ENCODE measurements around the gene IGF2BP2. TPM values are rescaled to one million over a fixed set of nuclear protein-coding genes. Genes with fewer than 3 reads are reported as not detected.
A peak's percentile ranks its signal among the peaks of the same experiment; 100 is the strongest.

The IGF2BP2 gene
- total and polyA plus RNA-seq, 2 of the 13 experiments (the other 11 are each of a cell fraction or from before 2014, with no cell fraction given): 6.5 to 46.0 TPM

GRCh38 chr3:185705498-185705897 lies 119.3 kb downstream of the IGF2BP2 start:
- H3K9ac ChIP-seq (ENCODE audit: insufficient read depth, low read depth, low read length): no peak overlapping the region
- TF ChIP-seq ZBTB25 (CRISPR knock-in tag; IDR thresholded peaks at IDR 0.05) (no peak), ZNF564 (CRISPR knock-in tag; IDR thresholded peaks at IDR 0.05) (peak; percentile 96), DNMT1 (CRISPR knock-in tag; IDR thresholded peaks at IDR 0.05) (no peak), ATF3 (CRISPR knock-in tag; IDR thresholded peaks at IDR 0.05) (no peak), RELA (CRISPR knock-in tag; IDR thresholded peaks at IDR 0.05) (no peak)
- ATAC-seq (no peak), FAIRE-seq (no peak), DNase-seq (ENCODE audit: low spot score) (no peak)
- H3K27me3 ChIP-seq (ENCODE audit: control insufficient read depth in 1 of 2, insufficient read depth in 2 of 2, low read length in 2 of 2): no peaks in the 10 kb centered on the region
- ChIA-PET CTCF (ENCODE audit: low intra/inter-chr PET ratio, low total read pairs) (no interaction called here), POLR2A (no interaction called here)
- H2AFZ ChIP-seq (ENCODE audit: low read length): no peak overlapping the region
- H3K9me3 ChIP-seq (ENCODE audit: low read length): no peaks in the 10 kb centered on the region
- in situ Hi-C loops (cut with HindIII; ENCODE audit: extremely low pct_ligation_motif_present, low pct_unique_long_range_greater_than_20kb): no loop called here
- H3K79me2 ChIP-seq (ENCODE audit: insufficient read depth, low read length): peaks cover 95% of the 10 kb centered on the region
- peaks cover 70% of the 10 kb centered on the region for H3K4me1 ChIP-seq (ENCODE audit: insufficient read depth, low read length)
- no peaks in the 10 kb centered on the region; a peak in 2 of 5 replicates for H3K36me3 ChIP-seq (replicated peaks in 1 of 2; ENCODE audit: control insufficient read depth in 1 of 2, insufficient read depth in 2 of 2, low read length in 2 of 2)
- no peak overlapping the region for H3K4me3 ChIP-seq (replicated peaks in 1 of 3; ENCODE audit: insufficient read depth in 1 of 3, low read depth in 2 of 3, low read length in 3 of 3)
- BruUV-seq (replicated peaks): no TSS peak
- H3K27ac ChIP-seq (ENCODE audit: extremely low read length, insufficient read depth, low read length): peak overlapping the region; percentile 67
- no peak overlapping the region for H3K4me2 ChIP-seq (ENCODE audit: low read depth, low read length)
- H4K20me1 ChIP-seq (ENCODE audit: insufficient read depth, low read length): peaks cover 86% of the 10 kb centered on the region
- intact Hi-C loops (cut with micrococcal nuclease; ENCODE audit: unreplicated experiment): loop anchor here (2.0 kb wide), 1 partner anchor 55 kb away; no protein-coding TSS in a partner anchor

- Histone ChIP-seq H3K27me3 (ENCODE audit: control insufficient read depth in 1 of 2, insufficient read depth in 2 of 2, low read length in 2 of 2) (no peaks in the 10 kb centered on the region), H3K9me3 (ENCODE audit: low read length) (no peaks in the 10 kb centered on the region), H2AFZ (ENCODE audit: low read length) (no peak overlapping the region), H3K4me1 (ENCODE audit: insufficient read depth, low read length) (peaks cover 74% of the 10 kb centered on the region), H3K27ac (ENCODE audit: extremely low read length, insufficient read depth, low read length) (peak overlapping the region; percentile 67), H3K36me3 (replicated peaks in 1 of 2; ENCODE audit: control insufficient read depth in 1 of 2, insufficient read depth in 2 of 2, low read length in 2 of 2) (peaks cover 0 to 4% of the 10 kb centered on the region in 2 experiments; a peak in 2 of 5 replicates), H3K4me3 (replicated peaks in 1 of 3; ENCODE audit: insufficient read depth in 1 of 3, low read depth in 2 of 3, low read length in 3 of 3) (no peak overlapping the region), H3K4me2 (ENCODE audit: low read depth, low read length) (0 out of 2 replicates have a peak overlapping the region, but pooled peaks have one; percentile 18), H4K20me1 (ENCODE audit: insufficient read depth, low read length) (peaks cover 85% of the 10 kb centered on the region), H3K9ac (ENCODE audit: insufficient read depth, low read depth, low read length) (no peak overlapping the region), H3K79me2 (ENCODE audit: insufficient read depth, low read length) (peaks cover 91% of the 10 kb centered on the region)
- ChIA-PET POLR2A (no interaction called here), CTCF (ENCODE audit: low intra/inter-chr PET ratio, low total read pairs) (no interaction called here)
- WGBS (ENCODE audit: low lambda C conversion rate): 74% methylated on average over 10 of the region's 10 CpGs
- ATAC-seq: 0 out of 3 replicates have a peak, but pooled peaks have one; percentile 9
- no peak for FAIRE-seq
- TF ChIP-seq HOMEZ (CRISPR knock-in tag; IDR thresholded peaks at IDR 0.05; ENCODE audit: low read depth) (peak; percentile 63; the same call in 1 of the 2 replicates), ZNF256 (CRISPR knock-in tag; conservative IDR thresholded peaks at IDR 0.05) (no peak)
- intact Hi-C loops (cut with micrococcal nuclease; ENCODE audit: unreplicated experiment): no loop called here
- DNase-seq (ENCODE audit: low spot score): no peak
- in situ Hi-C loops (cut with HindIII; ENCODE audit: extremely low pct_ligation_motif_present, low pct_unique_long_range_greater_than_20kb): no loop called here
- no TSS peak for BruUV-seq (replicated peaks)
Measured at GRCh38 chr3:185702262-185703225, 122.3 kb downstream of the IGF2BP2 start.
